Measurements from ENCODE around the gene SMG5.
"Not testable (repeated sequence)": the region's sequence is repeated elsewhere in the genome, so short reads cannot be mapped to it uniquely, and the experiment has no call there.

SMG5 gene

DNA sequence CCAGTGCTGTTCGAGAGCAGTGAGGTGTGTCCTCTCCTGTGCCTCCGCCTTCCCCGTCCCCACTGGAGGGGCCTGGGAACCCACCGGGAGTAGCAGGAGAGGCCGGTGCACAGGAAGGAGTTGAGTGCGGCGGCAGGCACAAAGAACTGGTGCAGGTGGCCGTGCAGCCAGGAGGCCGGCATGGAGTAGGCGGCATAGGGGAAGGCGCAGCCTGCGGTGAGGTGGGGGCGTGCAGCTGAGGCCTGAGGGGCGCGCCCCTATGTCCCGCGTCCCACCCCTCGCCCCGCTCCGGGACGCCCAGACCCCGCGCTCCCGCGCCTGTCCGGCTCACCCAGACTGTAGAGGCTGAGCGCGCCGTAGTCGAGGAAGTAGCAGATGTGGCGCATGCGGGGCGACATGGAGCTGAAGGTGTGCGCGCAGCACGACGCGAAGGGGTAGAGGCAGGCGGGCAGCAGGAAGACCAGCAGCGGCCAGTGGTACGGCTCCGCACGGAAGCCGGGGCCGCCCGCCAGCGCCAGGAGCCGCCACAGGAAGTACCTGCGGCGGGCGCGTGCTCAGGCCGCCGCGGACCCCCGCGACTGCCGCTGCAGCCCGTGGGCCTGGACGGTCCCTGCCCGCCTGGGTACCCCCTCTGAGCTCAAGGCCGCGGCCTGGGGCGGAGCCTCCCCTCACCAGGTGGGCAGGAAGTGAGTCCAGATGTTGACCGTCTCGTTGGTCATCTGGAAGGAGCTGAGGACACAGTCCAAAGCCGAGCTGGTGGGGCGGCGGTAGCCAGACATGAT is 37.0 kb downstream of the SMG5 start:
- no peak for DNase-seq

DNA sequence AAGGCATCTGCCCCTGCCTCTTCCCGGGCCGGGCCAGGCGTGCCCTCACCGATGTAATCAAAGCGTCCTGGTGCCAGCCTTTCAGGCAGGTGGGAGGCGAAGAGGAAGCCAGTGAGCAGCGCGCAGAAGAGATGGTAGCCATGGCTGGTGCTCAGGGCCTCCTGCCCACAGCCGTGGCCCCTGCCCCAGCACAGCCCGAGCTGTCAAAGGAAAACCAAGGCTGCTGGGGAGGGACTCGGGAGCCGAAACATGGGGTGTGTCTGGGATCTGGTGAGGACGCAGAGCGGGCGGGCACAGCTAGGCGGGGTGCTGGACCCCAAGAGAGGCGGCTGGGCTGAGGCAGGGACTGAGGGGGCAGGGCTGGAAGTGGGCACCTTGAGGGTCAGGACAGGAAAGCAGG is 37.9 kb downstream of the SMG5 start:
- DNase-seq, result no peak

DNA sequence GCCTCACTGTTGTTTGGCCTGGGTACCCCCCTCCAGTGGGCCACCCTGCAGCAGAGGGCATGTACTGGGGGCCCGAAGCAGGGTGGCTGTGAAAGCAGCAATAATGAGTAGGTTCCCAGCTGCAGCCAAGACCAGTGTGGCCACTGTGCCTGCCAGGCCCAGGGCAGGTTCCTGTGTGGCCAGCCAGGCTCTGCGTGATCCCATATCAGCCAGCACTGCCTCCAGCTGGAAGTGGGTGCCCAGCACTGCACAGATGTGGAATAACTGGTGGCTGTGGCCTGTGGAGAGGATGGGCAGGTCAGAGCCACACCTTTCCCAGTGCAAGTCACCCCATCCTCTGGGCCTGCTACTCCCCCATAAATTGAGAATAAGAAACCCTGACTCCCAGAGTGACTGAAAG is 38.5 kb downstream of the SMG5 start:
- DNase-seq, result no peak

DNA sequence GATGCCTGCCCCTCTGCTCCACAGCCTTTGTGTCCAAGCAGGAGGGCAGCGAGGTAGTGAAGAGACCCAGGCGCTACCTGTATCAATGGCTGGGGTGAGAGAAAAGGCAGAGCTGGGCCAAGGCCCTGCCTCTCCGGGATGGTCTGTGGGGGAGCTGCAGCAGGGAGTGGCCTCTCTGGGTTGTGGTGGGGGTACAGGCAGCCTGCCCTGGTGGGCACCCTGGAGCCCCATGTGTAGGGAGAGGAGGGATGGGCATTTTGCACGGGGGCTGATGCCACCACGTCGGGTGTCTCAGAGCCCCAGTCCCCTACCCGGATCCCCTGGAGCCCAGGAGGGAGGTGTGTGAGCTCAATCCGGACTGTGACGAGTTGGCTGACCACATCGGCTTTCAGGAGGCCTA is 39.9 kb downstream of the SMG5 start:
- DNase-seq, result no peak

DNA sequence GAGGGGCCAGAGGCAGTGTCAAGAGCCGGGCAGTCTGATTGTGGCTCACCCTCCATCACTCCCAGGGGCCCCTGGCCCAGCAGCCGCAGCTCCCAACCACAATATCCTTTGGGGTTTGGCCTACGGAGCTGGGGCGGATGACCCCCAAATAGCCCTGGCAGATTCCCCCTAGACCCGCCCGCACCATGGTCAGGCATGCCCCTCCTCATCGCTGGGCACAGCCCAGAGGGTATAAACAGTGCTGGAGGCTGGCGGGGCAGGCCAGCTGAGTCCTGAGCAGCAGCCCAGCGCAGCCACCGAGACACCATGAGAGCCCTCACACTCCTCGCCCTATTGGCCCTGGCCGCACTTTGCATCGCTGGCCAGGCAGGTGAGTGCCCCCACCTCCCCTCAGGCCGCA is 40.7 kb downstream of the SMG5 start, which contains the start of gene BGLAP:
TSS of gene BGLAP (plus strand) at position 259 of the 400 bp plus-strand sequence. CDS start at position 307, 48 bp downstream.
- DNase-seq, result no peak

DNA sequence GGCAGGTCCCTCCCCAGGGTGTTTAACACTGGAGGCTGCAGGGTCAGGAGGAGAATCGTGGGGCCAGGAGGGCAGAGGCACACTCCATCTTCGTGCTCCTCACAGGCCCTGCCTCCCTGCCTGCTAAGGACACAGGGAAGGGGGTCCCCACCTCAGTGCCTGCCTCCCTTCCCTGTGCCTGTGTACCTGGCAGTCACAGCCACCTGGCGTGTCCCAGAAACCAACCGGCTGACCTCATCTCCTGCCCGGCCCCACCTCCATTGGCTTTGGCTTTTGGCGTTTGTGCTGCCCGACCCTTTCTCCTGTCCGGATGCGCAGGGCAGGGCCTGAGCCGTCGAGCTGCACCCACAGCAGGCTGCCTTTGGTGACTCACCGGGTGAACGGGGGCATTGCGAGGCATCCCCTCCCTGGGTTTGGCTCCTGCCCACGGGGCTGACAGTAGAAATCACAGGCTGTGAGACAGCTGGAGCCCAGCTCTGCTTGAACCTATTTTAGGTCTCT is 41.3 kb downstream of the SMG5 start:
- DNase-seq, result peak; percentile 41

DNA sequence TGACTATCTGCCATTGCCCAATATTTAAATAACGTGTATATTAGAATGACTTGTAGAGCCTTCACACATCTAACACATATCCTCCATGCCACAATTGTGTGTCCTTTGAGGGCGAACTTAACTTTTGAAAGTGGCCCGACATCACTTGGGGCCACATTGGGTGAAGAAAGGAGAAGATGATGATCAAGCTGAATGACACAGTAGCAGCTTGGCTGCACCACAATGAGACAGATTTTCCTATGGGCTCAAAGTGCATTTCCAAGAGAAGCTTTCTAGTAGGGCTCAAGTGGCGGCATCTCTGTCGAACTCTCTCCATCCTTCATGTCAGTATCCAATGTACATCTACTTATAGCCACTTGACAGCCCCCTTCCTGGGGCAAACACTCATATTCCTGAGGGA is 44.4 kb downstream of the SMG5 start:
- no peak for DNase-seq

DNA sequence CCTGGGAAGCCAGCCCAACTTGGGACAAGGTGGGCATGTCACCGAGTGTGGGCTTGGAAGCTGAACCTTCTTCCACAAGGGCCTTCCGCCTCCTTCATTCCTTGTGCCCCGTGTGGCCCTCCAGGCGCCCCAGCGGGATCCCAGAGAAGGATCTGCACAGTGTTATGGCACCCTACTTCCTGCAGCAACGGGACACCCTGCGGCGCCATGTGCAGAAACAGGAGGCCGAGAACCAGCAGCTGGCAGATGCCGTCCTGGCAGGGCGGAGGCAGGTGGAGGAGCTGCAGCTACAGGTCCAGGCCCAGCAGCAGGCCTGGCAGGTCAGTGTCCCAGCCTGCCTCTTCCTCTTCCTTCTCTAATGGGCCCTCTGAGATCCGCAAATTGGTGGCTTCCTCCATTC is 46.5 kb downstream of the SMG5 start:
- DNase-seq, result no peak

DNA sequence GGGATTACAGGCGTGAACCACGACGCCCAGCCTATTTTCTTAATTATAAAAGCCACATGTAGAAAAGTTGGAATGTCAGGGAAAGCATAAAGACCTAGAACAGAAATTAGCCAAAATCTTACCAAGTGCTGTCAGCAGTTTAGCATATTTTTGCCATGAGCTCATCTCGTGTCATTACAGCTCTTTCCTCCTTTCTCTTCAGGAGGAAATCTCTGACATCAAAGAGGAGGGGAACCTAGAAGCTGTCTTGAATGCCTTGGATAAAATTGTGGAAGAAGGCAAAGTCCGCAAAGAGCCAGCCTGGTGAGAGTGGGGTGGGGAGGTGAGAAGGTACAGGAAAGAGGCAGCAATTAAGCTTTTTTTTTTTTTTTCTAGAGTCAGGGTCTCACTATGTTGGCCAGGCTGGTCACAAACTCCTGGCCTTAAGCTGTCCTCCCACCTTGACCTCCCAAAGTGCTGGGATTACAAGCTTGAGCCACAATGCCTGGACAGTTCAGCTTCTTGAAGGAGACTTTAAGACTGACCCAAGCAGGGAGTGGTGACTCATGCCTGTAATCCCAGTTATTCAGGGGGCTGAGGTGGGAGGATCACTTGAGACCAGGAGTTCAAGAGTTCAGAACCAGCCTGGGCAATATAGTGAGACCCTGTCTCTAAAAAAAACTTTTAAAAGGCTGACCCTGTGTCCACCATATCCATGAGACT is 49.0 kb downstream of the SMG5 start:
- DNase-seq, result peak; percentile 89

DNA sequence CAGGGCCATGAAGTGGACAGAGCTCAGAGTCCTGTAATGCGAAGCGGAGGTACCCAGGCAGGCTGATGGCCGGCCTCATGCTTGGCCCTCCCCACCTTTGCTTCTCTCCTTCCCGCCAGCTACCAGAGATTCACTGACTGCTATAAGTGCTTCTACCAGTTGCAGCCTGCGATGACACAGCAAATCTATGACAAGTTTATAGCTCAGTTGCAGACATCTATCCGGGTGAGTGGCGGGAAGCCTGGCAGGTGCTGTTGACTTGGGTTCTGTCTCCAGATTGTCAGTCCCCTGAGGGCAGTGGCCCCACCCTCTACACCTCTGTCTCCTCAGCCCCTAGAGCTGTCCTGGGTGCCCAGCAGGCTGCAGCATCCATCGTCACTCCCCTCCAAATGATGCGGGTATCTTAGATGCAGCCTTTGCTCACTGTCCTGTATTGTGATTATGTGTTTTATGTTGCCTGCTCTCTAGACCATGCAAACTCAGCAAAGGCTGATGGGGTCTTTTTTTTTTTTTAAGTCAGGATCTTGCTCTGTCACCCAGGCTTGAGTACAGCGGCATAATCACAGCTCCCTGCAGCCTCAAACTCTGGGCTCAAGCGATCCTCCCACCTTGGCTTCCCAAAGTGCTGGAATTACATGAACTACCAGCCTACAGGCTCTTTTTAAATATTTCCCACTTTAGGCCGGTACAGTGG is 50.3 kb downstream of the SMG5 start:
- no peak for DNase-seq

DNA sequence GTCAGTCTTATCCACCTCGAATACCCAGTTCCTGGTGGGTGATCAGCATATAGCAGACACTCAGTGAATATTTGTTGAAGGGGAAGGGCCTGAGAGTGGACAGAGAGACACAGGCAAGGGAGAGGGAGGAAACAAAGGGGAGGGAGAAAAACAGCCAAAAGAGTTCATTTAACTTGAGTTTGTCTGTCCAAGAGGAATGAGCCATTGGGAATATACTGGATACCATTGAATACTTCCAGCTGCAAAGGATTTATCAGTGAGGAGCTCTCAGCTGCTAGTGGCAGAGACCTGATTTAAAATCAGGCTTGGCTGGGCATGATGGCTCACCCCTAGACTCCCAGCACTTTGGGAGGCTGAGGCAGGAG is 52.2 kb downstream of the SMG5 start:
- no peak for DNase-seq

DNA sequence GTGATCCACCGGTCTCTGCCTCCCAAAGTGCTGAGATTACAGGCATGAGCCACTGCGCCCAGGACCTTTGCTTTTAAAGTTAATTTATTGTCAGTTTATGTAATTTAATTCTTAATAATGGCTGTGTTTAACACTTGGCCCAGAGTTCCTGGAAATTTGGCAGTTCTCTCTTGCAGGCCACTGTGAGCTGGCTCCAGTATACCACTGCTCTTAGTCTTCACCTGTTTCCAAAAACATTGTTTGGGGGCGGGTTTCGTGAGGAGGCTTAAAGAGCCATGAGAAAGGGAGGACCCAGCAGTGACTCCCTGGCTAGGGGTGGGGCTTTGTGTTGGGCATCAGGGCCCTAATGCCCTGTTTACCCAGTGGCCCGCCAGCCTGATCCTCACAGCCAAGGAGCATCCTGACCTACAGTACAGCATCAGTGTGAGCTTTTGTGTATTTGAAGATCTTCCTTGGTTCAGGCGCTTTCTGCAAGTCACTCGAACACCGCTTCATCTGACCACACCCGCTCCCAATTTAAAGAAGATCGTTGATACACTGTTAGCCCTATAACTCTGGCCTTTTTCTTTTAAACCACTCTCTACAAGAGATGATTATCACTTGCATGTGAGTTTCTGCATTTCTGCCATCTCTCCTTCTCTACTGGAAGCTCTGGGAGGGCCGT is 52.7 kb downstream of the SMG5 start:
- DNase-seq, result no peak

DNA sequence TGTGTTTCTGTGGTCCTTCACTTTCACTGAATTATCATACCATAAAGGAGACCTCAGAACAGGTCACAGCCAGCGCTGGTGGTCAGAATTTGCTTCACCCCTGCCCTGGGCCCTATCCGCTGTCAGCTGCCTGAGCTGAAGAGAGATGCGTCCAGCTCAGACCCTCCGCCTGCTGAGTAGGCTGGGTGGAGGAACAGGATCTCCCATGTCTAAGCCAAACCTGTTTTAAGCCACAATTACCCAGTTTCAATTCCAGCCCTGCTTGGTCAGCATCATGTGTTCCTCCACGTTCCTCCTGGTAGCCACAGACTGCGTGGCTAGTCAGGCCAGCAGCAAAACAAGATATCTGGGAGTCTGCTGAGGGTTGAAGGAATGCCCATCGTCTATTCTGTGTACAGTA is 54.1 kb downstream of the SMG5 start:
- DNase-seq, result no peak

DNA sequence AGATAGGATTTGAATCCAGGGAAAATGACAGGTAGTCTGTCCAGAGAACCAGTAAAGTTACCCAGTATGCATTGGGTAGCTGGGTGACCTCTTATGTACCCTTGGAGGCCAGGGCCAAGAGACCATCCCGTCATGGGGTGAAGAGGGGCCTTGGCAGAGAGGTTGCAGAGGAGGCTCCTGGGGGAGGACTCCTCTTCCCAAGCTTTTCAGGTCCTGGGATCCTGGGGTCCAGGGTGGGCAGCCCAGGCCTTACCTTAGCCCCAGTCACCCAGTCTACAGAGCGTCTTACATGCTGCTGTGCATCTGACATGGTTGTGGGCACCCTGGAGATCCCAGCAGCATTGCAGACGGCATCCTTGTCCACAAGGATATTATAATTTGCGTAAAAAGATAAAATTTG is 55.8 kb downstream of the SMG5 start:
- DNase-seq, result no peak

DNA sequence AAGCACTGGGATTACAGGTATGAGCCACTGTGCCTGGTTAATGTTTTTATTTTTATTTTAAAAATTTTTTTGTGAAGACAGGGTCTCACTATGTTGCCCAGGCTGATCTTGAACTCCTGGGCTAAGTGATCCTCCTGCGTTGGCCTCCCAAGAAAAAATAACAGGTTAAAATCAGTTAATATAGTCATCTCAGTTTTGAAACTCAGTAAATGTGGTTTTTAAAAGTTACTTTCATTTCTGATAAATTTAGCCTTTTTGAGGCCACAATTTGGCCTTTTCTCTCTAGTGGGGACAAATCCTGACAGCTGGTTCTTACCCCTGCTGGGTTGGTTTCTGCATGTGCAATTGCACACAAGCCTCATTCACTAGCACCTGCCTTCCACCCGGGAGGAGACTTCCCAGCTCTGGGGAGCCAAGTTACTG is 56.5 kb downstream of the SMG5 start:
- DNase-seq, result no peak

DNA sequence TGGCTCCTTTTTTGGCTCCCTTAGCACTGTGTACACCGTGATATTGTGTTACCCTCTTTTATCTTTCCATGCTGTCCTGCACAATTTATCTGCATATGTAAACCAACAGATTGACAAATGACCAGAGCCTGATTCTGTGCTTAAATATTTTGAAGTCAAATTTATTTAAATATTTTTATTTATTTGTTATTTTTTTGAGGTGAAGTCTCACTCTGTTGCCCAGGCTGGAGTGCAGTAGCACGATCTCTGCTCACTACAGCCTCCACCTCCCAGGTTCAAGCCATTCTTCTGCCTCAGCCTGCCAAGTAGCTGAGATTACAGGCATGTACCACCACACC is 57.0 kb downstream of the SMG5 start:
- no peak for DNase-seq

DNA sequence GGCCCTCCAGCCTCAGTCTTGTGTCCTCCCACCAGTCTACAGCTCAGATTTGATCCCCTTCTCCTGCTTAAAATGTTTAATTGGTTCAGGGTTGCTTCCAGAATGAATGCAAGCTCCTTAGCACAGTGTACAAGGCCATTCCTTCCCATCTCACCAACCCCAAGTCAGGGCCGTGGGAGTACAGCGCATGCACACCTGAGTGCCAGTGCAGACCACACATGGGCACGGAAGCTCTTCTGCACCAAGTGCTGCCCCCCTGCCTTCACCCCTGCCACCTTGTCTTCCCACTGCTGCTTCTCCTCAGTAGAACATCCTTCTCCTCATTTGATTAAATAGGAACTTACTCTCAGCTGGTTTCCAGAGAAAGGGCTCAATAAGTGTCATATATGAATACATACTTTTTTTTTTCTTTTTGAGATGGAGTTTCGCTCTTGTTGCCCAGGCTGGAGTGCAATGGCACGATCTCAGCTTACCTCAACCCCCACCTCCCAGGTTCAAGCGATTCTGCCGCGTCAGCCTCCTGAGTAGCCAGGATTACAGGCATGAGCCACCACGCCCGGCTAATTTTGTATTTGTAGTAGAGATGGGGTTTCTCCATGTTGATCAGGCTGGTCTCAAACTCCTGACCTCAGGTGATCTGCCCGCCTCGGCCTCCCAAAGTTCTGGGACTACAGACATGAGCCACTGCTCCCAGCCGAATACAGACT is 60.5 kb downstream of the SMG5 start:
- no peak for DNase-seq

DNA sequence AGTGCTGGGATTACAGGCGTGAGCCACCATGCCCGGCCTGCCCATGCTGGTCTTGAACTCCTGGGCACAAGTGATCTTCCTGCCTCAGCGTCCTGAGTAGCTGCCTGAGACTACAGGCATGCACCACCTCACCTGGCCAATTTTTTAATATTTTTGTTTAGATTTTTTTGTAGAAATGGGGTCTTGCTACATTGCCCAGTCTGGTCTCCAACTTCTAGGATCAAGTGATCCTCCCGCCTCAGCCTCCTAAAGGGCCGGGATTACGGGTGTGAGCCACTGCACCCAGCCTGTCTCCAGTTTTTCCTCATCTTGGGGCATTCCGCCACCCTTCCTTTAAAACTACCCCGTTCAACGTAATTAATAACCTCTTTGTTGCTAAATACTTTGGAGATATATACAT is 62.4 kb downstream of the SMG5 start:
- DNase-seq, result no peak

DNA sequence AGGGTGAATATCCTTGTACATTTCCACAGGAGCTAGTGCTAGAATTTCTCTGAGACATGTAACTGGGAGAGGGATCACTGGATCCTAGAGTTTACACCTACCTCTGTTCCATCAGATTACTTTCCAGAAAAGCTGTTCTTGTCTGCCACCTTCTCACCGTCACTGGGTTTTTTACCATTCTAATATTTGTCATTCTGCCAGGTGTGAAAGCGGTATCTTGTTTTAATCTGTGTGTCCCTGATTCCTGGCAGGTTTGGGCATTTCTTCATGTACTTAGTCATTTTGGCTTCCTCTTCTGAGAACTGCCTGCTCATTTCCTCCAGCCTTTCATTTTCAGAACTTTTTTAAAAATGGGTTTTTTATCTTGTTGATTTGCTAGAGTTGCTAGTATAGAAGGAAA is 64.8 kb downstream of the SMG5 start:
- no peak for DNase-seq

DNA sequence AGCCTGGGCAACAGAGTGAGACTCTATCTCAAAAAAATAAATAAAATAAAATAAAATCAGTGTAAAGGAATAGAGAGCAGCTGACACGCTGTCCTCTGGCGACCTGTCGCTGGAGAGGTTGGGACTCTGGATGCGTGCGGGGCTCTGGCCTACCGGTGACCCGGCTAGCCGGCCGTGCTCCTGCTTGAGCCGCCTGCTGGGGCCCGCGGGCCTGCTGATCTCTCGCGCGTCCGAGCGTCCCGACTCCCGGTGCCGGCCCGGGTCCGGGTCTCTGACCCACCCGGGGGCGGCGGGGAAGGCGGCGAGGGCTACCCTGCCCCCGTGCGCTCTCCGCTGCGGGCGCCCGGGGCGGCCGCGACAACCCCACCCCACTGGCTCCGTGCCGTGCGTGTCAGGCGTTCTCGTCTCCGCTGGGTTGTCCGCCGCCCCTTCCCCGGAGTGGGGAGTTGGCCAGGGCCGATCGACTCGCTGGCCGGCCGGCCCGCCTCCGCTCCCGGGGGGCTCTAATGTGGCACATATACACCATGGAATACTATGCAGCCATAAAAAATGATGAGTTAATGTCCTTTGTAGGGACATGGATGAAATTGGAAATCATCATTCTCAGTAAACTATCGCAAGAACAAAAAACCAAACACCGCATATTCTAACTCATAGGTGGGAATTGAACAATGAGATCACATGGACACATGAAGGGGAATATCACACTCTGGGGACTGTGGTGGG is 66.1 kb downstream of the SMG5 start:
- DNase-seq, result not testable (repeated sequence)

DNA sequence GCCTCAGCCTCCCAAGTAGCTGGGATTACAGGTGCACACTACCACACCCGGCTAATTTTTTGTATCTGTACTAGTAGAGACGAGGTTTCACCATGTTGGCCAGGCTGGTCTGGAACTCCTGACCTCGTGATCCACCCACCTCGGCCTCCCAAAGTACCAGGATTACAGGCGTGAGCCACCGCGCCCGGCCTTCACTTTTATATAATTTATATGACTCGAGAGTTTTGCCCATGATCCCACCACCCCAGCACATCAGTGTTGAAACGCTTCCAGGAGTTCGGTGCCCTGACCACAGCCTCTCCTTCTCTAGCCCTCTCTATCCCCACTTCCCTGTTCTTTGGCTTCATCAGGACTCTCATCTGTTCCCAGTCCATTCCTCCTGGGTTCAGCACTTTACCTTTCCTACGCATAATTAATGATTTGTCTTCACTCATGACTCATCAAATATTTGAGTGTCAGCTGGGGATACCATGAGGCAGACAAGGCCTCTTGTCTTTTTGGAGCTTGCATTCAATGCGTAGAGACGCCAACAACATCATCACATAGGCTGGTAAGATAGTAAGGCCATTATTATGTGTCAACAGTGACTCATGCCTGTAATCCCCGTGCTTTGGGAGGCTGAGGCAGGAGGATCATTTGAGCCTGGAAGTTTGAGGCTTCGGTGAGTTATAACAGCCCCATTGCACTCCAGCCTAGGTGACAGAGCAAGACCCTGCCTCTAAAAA is 68.4 kb downstream of the SMG5 start:
- DNase-seq, result peak; percentile 26

Data from fibroblast of skin of scalp (primary cell).